Endothelial cell (in vitro differentiated cells): ENCODE data around the gene TRAF3IP1. TPM values are rescaled to one million over a fixed set of nuclear protein-coding genes. Genes with fewer than 3 reads are reported as not detected.
"Not testable (repeated sequence)": the region's sequence is repeated elsewhere in the genome, so short reads cannot be mapped to it uniquely, and the experiment has no call there.

Experiments used
- DNase-seq: peaks from one replicate; pipeline ENCODE4 v3.0.0; 2021; ENCODE audit warnings: low spot score
- H3K27ac Mint-ChIP-seq: one replicate; pipeline ENCODE4 v1.8.0; 2021; ENCODE audit warnings: mixed read lengths, inconsistent platforms; ENCODE audit not compliant: unreplicated experiment
- H3K27me3 Mint-ChIP-seq: one replicate; pipeline ENCODE4 v1.8.0; 2021; ENCODE audit warnings: mild to moderate bottlenecking, moderate library complexity, mixed read lengths, inconsistent platforms; ENCODE audit not compliant: unreplicated experiment
- H3K36me3 Mint-ChIP-seq: one replicate; pipeline ENCODE4 v1.8.0; 2021; ENCODE audit warnings: mild to moderate bottlenecking, low read depth, mixed read lengths, inconsistent platforms; ENCODE audit not compliant: unreplicated experiment
- H3K4me1 Mint-ChIP-seq: one replicate; pipeline ENCODE4 v1.8.0; 2021; ENCODE audit warnings: mild to moderate bottlenecking, mixed read lengths, inconsistent platforms; ENCODE audit not compliant: unreplicated experiment
- H3K4me3 Mint-ChIP-seq: one replicate; pipeline ENCODE4 v1.8.0; 2021; ENCODE audit warnings: mild to moderate bottlenecking, mixed read lengths, inconsistent platforms; ENCODE audit not compliant: unreplicated experiment
- H3K9me3 Mint-ChIP-seq: one replicate; pipeline ENCODE4 v1.8.0; 2021; ENCODE audit warnings: mixed read lengths, inconsistent platforms; ENCODE audit not compliant: unreplicated experiment
- CTCF ChIP-seq: fragments of 200-600 bp; sonication (generic); IDR thresholded peaks from one replicate; pipeline ENCODE4 v1.5.0; 2021; ENCODE audit warnings: antibody characterized with exemption; ENCODE audit not compliant: unreplicated experiment
- total RNA-seq: library from RNA; stranded (reverse); fragmentation: NEBNext Ultra II Directional; extraction: Animal tissue kit (Norgen Biotek cat#: 25700); gene quantifications from one replicate; pipeline ENCODE4 v1.2.1, GENCODE V29; 2021; ENCODE audit not compliant: unreplicated experiment

TRAF3IP1 gene
- total RNA-seq, 1 donor from 2014 or later: 17.1 TPM

- peak; percentile 62 for DNase-seq
- H3K27me3 Mint-ChIP-seq: no peaks in the 10 kb centered on the region
Observed at GRCh38 chr2:238370823-238371372, 50.6 kb downstream of the TRAF3IP1 start.

GRCh38 chr2:238372277-238372676, 52.0 kb downstream of the TRAF3IP1 start:
- not testable (repeated sequence) for H3K4me3 Mint-ChIP-seq, H3K36me3 Mint-ChIP-seq, H3K4me1 Mint-ChIP-seq, H3K27ac Mint-ChIP-seq, H3K9me3 Mint-ChIP-seq, DNase-seq, H3K27me3 Mint-ChIP-seq

More at GRCh38 chr2:238370823-238371372, 50.6 kb downstream of the TRAF3IP1 start:
- H3K4me1 Mint-ChIP-seq: peaks cover 3% of the 10 kb centered on the region
- peaks cover 5% of the 10 kb centered on the region for H3K36me3 Mint-ChIP-seq
- H3K27ac Mint-ChIP-seq: no peak overlapping the region
- no peak overlapping the region for H3K4me3 Mint-ChIP-seq
- no peak for TF ChIP-seq CTCF
- no peaks in the 10 kb centered on the region for H3K9me3 Mint-ChIP-seq

GRCh38 chr2:238376884-238377391, 56.6 kb downstream of the TRAF3IP1 start:
- H3K36me3 Mint-ChIP-seq: no peaks in the 10 kb centered on the region
- H3K4me3 Mint-ChIP-seq: no peak overlapping the region
- no peaks in the 10 kb centered on the region for H3K9me3 Mint-ChIP-seq
- no peak for TF ChIP-seq CTCF
- no peak for DNase-seq
- no peak overlapping the region for H3K27ac Mint-ChIP-seq
- no peaks in the 10 kb centered on the region for H3K27me3 Mint-ChIP-seq
- peaks cover 17% of the 10 kb centered on the region for H3K4me1 Mint-ChIP-seq

GRCh38 chr2:238378230-238379095, 58.1 kb downstream of the TRAF3IP1 start:
- DNase-seq: no peak
- peaks cover 17% of the 10 kb centered on the region for H3K4me1 Mint-ChIP-seq
- H3K27me3 Mint-ChIP-seq: no peaks in the 10 kb centered on the region
- H3K4me3 Mint-ChIP-seq: no peak overlapping the region
- peaks cover 10% of the 10 kb centered on the region for H3K36me3 Mint-ChIP-seq
- H3K9me3 Mint-ChIP-seq: no peaks in the 10 kb centered on the region
- TF ChIP-seq CTCF: no peak
- no peak overlapping the region for H3K27ac Mint-ChIP-seq

- Mint-ChIP-seq H3K4me3 (no peak overlapping the region), H3K36me3 (peaks cover 18% of the 10 kb centered on the region), H3K27me3 (peaks cover 1% of the 10 kb centered on the region), H3K9me3 (no peaks in the 10 kb centered on the region), H3K4me1 (peaks cover 17% of the 10 kb centered on the region), H3K27ac (no peak overlapping the region)
- DNase-seq: no peak
- TF ChIP-seq CTCF: no peak
Observed at GRCh38 chr2:238379096-238379810, 58.9 kb downstream of the TRAF3IP1 start.
